GM19025 (cell line): ENCODE data around the gene LBX2.
A peak's percentile ranks its signal among the peaks of the same experiment; 100 is the strongest.
"Not testable (repeated sequence)": the region's sequence is repeated elsewhere in the genome, so short reads cannot be mapped to it uniquely, and the experiment has no call there.

Experiments used
- ATAC-seq: cut with Tn5 transposase; IDR thresholded peaks from one replicate; pipeline ENCODE4 v1.9.1; 2021; ENCODE audit warnings: mild to moderate bottlenecking, low read depth, moderate library complexity; ENCODE audit not compliant: unreplicated experiment

LBX2 gene

DNA sequence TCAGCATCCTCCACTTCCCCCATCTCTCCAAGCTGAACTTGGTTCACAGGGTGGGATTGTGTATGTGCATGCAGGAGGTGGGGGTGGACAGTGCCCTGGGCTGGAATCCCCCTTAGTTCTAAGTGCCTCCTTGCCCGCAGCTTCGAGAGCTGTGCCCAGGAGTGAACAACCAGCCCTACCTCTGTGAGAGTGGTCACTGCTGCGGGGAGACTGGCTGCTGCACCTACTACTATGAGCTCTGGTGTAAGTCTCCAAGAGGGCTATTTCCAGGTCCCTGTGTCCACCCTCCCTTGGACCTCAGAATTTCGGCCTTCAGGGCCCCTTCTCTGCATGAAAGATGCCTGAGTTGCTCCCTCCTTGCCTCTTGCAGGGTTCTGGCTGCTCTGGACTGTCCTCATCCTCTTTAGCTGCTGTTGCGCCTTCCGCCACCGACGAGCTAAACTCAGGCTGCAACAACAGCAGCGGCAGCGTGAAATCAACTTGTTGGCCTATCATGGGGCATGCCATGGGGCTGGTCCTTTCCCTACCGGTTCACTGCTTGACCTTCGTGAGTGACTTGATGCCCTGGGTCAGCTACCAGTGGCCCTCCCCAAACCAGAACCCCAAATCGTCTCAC lies 39.8 kb downstream of the LBX2 start:
- ATAC-seq: not testable (repeated sequence)

DNA sequence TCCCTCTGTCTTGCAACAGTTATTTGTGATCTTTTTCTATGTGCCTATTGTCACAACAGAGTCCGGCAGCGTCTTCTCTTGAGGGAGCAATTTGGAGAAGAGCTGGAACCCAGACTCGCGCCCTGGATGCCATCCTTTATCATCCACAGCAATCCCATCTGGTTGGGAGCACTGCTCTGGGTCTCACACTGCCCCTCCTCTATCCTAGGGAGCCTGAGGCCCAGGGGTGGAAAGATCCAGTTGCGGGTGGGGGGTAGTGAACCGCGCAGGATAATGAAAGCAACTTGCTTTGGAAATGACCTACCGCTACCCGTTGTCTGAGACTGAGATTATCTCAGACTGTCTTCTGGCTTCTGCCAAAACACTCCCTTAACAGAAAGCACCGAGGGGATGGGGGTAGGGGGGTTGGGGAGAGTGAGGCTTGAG lies 40.5 kb downstream of the LBX2 start:
- no peak for ATAC-seq

DNA sequence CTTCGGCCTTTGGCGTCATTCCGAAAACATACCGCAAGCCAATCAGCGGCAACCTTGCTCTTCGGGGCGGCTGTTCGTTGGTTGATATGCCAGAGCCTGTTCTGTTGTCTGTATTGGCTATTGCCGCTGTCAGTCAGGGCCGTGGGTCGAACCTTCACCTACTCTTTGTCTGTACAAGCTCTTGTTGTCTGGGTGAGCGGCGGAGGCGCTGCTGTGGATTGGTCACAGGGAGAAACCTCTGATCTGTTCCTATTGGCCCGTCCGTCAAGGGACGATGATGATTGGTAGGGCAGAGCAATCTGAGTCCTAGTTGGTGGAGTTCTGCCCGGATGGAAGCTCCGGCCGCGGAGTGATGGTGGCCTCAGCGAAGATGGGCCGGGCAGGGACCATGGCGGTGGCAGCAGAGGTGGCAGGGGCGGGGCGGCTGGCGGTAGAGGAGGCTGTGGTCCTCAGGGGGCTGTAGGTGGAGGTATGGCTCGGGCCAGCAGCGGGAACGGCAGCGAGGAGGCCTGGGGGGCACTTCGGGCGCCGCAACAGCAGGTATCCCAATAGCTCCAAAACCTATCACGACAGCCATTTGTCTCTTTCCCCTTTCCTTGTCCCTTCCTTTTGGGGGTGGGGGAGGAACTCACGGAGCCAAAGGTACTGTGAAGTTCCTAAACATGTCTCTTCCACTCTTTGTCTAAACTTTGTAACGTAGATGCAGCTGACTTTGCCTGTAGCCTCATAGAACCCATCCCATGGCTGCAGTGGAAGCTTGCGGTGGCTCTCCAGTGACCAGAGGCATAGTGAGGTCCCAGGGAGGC lies 41.1 kb downstream of the LBX2 start, which contains the start of gene WBP1:
WBP1 (plus strand) TSS at position 307 of the 806 bp plus-strand sequence; CDS start at position 472, 165 bp downstream.
- peak; percentile 83 for ATAC-seq

DNA sequence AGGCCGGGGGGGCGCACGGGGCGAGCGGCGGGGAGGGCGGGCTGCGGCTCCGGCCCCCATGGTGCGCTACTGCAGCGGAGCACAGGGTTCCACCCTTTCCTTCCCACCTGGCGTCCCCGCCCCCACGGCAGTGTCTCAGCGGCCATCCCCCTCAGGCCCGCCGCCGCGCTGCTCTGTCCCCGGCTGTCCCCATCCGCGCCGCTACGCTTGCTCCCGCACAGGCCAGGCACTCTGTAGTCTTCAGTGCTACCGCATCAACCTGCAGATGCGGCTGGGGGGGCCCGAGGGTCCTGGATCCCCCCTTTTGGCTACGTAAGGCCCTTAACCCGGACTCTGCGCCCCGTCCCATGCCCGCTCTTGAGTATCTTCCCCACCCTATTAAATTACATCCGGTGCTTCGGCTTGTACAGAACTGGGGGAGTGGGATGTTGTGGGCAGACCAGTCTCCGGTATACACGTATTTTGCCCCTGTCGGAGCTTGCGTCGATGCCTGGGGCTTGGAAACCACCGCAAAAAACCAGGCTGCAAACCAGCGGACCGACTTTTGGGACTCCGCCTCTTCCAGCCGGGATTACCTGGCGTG lies 41.8 kb downstream of the LBX2 start:
- ATAC-seq: peak; percentile 21

DNA sequence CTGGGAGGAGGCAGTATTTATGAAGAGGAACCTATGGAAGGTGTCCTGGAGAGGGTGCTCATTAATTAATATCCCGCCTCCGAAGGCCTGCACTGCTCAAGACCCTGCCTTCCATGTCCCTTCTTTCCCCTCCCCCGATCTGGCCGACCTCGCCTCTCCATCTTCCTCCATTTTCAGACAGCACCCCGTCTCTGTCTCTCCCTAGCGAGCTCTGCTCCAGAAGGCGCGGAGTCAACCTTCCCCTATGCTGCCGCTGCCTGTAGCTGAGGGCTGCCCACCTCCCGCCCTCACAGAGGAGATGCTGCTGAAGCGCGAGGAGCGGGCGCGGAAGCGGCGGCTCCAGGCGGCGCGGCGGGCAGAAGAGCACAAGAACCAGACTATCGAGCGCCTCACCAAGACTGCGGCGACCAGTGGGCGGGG lies 42.3 kb downstream of the LBX2 start:
- no peak for ATAC-seq

DNA sequence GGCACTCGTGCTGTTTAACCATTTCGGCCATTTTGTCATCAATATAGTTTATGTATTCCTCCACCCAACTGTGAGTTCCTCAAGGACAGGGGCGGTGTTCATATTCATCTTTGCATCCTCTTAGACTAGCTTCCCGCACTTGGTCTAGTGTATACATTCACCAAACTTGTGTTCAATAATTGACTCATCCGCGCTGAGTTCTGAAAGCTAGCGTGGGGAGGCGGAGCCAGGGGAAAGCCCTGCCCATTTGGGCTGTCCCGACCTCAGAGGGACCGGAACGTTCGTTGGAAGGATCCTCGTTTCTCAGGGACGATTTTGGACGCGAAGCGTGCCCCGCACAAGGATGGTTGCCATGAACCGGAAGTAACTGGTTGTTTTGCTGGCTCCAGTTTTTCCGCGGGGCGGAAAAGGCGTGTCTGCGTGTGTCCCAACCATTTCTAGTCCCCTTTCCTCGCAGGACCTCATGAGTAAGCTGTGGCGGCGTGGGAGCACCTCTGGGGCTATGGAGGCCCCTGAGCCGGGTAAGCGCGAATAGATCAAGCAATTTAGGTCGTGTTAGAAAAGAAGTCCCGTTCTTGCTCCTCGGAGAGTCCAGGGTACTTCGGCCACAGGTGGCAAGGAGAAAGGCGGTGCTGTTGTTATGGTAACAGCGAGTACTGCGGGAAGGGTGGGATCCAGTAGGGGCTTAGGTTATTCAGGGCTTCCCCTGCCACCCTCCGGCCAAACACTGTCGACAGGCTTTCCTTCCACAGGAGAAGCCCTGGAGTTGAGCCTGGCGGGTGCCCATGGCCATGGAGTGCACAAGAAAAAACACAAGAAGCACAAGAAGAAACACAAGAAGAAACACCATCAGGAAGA lies 44.5 kb downstream of the LBX2 start, which contains the start of gene INO80B:
INO80B (plus strand) TSS at position 434 of the 858 bp plus-strand sequence; CDS start at position 464, 30 bp downstream.
- peak; percentile 33 for ATAC-seq

DNA sequence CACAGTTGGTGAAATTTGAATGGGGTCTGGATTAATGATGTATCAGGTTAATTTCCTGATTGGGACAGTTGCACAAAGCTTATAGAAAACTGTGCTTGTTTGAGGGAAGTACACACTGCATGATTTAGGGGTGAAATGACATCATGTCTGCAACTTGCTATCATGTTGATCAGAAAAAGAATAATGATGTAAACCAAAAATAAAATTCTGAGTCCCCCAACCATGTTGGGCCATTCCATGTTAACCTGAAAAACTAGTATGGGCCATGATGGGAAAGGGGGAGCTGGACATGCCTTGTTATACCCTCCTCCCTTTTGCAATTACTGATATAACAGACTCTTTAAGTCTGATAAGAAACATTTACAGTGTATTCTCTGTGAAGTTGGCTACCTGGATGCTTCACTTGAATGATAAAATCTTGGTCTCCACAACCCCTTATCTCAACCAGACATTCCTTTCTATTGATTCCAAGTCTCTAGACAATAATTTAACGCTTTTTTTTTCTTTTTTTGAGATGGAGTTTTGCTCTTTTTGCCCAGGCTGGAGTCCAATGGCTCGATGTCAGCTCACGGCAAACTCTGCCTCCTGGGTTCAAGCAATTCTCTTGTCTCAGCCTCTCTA lies 48.7 kb downstream of the LBX2 start:
- ATAC-seq: no peak

DNA sequence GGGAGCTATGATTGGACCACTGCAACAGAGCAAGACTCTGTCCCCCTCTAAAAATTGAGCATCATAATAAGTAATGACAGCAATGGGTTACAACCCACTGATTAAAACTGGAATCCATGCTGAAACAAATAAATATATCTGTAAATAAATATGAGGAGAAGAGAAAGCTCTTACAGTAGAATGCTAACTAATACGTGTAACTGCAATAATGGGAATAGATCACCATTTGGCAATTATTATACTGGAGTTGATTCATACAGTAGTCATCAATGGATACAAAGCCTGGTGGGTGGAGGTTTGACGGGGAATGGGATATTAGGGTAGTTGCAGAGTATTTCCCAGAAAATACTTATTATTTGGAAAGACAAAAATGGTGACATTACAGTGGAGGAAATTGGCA lies 50.6 kb downstream of the LBX2 start:
- ATAC-seq: no peak
